Fibroblast of skin of left quadriceps (primary cell): Measurements from ENCODE around the gene NBPF1.
"Not testable (repeated sequence)": the region's sequence is repeated elsewhere in the genome, so short reads cannot be mapped to it uniquely, and the experiment has no call there.

Experiments
- DNase-seq, 2 experiments: peaks; one replicate each; pipeline ENCODE4 v3.0.0-alpha.2; 2013; ENCODE audit warnings: low read depth in 2 of 2

Gene NBPF1

DNA sequence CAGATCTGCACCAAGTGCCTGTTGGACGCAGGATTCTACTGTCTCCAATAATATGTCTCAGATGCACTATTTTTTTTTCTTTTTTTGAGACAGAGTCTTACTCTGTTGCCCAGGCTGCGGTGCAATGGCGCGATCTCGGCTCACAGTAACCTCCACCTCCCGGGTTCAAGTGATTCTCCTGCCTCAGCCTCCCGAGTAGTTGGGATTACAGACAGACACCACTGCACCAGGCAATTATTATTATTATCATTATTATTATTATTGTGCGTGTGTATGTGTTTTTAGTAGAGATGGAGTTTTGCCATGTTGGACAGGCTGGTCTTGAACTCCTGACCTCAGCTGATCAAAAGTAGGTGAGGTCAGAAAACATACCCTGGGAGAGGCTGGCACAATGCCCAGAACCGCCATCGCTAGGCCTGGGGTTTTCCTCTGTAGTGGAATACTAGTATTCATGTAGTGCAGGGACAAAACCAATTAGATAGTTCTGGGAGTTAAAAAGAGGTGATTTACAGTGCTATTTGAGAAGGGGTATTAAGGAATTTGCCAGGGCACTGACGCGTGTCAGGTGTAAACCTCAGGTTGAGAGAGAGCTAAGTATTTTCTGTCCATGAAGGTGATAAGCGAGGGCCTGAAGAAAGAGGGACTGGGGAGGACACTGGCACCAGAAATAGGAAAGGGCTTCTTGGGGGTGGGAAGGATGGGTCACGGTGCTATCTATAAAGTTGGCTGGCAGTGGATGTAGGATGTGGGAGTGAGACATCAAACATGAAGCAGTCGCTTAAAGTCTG, 100.5 kb downstream of the NBPF1 start:
- not testable (repeated sequence) for DNase-seq
